Body of pancreas (tissue), 4 donors: ENCODE measurements around the gene LYZL6.

Experiments
- POLR2A ChIP-seq, 3 donors: fragments of 450-650 bp; IDR thresholded peaks; one replicate each; pipeline ENCODE4 v1.6.1; 2016; ENCODE audit warnings: antibody characterized with exemption in 3 of 3, mild to moderate bottlenecking in 2 of 3
- TF ChIP-seq, protein P1 (sequence below), 7 experiments: fragments of 450-650 bp in 4 of 7; fragments of 200-600 bp in 3 of 7; sonication (generic) in 3 of 7; IDR thresholded peaks; one replicate each; pipeline ENCODE4 v1.5.1; 2016 to 2019; ENCODE audit warnings: antibody characterized with exemption in 7 of 7

- TF ChIP-seq, protein P1, sequence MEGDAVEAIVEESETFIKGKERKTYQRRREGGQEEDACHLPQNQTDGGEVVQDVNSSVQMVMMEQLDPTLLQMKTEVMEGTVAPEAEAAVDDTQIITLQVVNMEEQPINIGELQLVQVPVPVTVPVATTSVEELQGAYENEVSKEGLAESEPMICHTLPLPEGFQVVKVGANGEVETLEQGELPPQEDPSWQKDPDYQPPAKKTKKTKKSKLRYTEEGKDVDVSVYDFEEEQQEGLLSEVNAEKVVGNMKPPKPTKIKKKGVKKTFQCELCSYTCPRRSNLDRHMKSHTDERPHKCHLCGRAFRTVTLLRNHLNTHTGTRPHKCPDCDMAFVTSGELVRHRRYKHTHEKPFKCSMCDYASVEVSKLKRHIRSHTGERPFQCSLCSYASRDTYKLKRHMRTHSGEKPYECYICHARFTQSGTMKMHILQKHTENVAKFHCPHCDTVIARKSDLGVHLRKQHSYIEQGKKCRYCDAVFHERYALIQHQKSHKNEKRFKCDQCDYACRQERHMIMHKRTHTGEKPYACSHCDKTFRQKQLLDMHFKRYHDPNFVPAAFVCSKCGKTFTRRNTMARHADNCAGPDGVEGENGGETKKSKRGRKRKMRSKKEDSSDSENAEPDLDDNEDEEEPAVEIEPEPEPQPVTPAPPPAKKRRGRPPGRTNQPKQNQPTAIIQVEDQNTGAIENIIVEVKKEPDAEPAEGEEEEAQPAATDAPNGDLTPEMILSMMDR (IDR thresholded peaks at IDR 0.05) = no peak
- no peak for TF ChIP-seq POLR2A (IDR thresholded peaks at IDR 0.05)
Observed at GRCh38 chr17:35889818-35890773, 53.4 kb downstream of the LYZL6 start.
